Gastrocnemius medialis (tissue), 4 donors: ENCODE results near the gene PSMA4. TPM values are rescaled to one million over a fixed set of nuclear protein-coding genes. Genes with fewer than 3 reads are reported as not detected.
"Not testable (repeated sequence)": the region's sequence is repeated elsewhere in the genome, so short reads cannot be mapped to it uniquely, and the experiment has no call there.

Experiments
- ATAC-seq, 2 donors: fragments of 150-250 bp; one replicate each; pipeline ENCODE4 v1.9.1; 2016
- DNase-seq, 2 donors: peaks; one replicate each; pipeline ENCODE4 v3.0.0-alpha.2; 2019
- H3K27ac ChIP-seq, 4 donors: fragments of 200-600 bp; sonication (generic); 1 replicate in 1 of 4; 2 replicates in 3 of 4; pipeline ENCODE4 v1.5.1; 2016 to 2018; ENCODE audit warnings: mild to moderate bottlenecking in 2 of 4, moderate library complexity in 1 of 4
- H3K27me3 ChIP-seq, 3 donors: fragments of 200-600 bp; sonication (generic) in 2 of 3; 1 replicate in 1 of 3; 2 replicates in 2 of 3; pipeline versions ENCODE4 v1.5.1 to v1.6.0; 2016 to 2019; ENCODE audit warnings: mild to moderate bottlenecking in 1 of 3, moderate library complexity in 1 of 3
- H3K36me3 ChIP-seq, 2 donors: fragments of 200-600 bp; sonication (generic) in 1 of 2; one replicate each; pipeline ENCODE4 v1.5.1; 2017 to 2018
- H3K4me1 ChIP-seq, 2 donors: fragments of 200-600 bp; sonication (generic) in 1 of 2; one replicate each; pipeline ENCODE4 v1.5.1; 2016 to 2017; ENCODE audit warnings: mild to moderate bottlenecking in 2 of 2
- H3K4me3 ChIP-seq, 4 donors: fragments of 200-600 bp; sonication (generic) in 3 of 4; 1 replicate in 1 of 4; 2 replicates in 3 of 4; pipeline ENCODE4 v1.5.1; 2016 to 2019; ENCODE audit warnings: mild to moderate bottlenecking in 2 of 4
- H3K9me3 ChIP-seq, 3 donors: fragments of 200-600 bp; sonication (generic) in 2 of 3; 1 replicate in 1 of 3; 2 replicates in 2 of 3; pipeline ENCODE4 v1.5.1; 2016 to 2019
- POLR2A ChIP-seq, 2 donors: fragments of 450-650 bp; IDR thresholded peaks; one replicate each; pipeline ENCODE4 v1.6.1; 2017; ENCODE audit warnings: antibody characterized with exemption in 2 of 2, mild to moderate bottlenecking in 2 of 2, moderate library complexity in 2 of 2
- in situ Hi-C, 4 donors: fragments of 200-750 bp; cut with MboI; loops; one replicate each; pipeline versions ENCODE4 v1.15.0 to v1.8.0; 2017; ENCODE audit warnings: low sequenced_read_pairs in 4 of 4
- intact Hi-C: fragments of 100-400 bp; cut with DNase I; formaldehyde crosslinking; loops from one replicate; pipeline ENCODE4 v1.15.1; 2023; ENCODE audit warnings: low total_unique reads
- total RNA-seq, 4 donors: library from RNA; depleted of rRNA; stranded (reverse); fragments of >200 nt; gene quantifications; one replicate each; pipeline versions ENCODE4 v1.1.0 to v1.2.3, GENCODE V29; 2016
- TF ChIP-seq, protein P1 (sequence below), 5 experiments: fragments of 450-650 bp in 3 of 5; fragments of 200-600 bp in 2 of 5; sonication (generic) in 2 of 5; IDR thresholded peaks in 4 of 5; conservative IDR thresholded peaks in 1 of 5; 1 replicate in 4 of 5; 2 replicates in 1 of 5; pipeline ENCODE4 v1.5.1; 2016 to 2019; ENCODE audit warnings: antibody characterized with exemption in 5 of 5, mild to moderate bottlenecking in 3 of 5, moderate library complexity in 3 of 5

Gene PSMA4
- total RNA-seq, 4 donors from 2014 or later = 176 to 243 (median 212) TPM

DNA sequence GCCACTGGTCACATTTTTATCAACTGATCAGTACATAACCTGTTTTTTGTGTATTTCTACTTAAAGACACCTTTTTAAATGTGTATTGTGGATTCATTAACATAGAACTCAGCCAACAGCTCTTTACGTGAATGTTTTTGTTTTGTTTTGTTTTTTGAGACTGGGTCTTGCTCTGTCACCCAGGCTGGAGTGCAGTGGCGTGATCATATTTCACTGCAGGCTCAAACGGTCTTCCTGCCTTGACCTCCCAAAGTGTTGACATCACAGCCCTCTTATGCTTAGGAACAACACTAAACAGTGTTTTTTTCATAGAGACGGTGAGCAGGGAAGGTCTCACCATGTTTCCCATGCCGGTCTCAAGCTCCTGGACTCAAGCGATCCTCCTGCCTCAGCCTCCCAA is 9.9 kb downstream of the PSMA4 start:
- ATAC-seq = no peak
- Histone ChIP-seq H3K4me1 (no peaks in the 10 kb centered on the region), H3K27me3 (no peaks in the 10 kb centered on the region), H3K4me3 (no peak overlapping the region), H3K9me3 (no peaks in the 10 kb centered on the region), H3K27ac (no peak overlapping the region), H3K36me3 (peaks cover 8 to 59% of the 10 kb centered on the region in 2 donors)
- DNase-seq = no peak
- in situ Hi-C loops = no loop called here
- TF ChIP-seq POLR2A (IDR thresholded peaks at IDR 0.05) = no peak
- TF ChIP-seq, protein P1, sequence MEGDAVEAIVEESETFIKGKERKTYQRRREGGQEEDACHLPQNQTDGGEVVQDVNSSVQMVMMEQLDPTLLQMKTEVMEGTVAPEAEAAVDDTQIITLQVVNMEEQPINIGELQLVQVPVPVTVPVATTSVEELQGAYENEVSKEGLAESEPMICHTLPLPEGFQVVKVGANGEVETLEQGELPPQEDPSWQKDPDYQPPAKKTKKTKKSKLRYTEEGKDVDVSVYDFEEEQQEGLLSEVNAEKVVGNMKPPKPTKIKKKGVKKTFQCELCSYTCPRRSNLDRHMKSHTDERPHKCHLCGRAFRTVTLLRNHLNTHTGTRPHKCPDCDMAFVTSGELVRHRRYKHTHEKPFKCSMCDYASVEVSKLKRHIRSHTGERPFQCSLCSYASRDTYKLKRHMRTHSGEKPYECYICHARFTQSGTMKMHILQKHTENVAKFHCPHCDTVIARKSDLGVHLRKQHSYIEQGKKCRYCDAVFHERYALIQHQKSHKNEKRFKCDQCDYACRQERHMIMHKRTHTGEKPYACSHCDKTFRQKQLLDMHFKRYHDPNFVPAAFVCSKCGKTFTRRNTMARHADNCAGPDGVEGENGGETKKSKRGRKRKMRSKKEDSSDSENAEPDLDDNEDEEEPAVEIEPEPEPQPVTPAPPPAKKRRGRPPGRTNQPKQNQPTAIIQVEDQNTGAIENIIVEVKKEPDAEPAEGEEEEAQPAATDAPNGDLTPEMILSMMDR (IDR thresholded peaks at IDR 0.05 in 4 of 5, conservative IDR thresholded peaks at IDR 0.05 in 1 of 5) = no peak
- intact Hi-C loops = no loop called here

DNA sequence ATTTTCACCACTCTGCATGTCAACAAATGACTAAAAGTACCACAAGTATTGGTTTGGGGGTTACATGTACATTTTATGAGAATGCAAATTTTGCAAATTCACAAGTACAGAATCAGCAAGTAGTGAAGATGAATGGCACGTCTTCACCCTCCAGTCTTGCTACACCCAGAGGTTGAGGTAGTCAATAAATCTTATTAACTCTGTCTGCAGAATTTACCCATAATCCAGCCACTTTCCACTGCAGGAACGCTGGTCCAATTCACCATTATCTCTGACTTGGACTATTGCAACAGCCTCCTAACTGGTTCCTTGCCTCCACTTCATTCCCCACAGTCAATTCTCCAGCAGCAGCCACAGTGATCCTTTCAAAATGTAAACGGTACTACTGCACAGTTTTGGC is 10.6 kb downstream of the PSMA4 start:
- Histone ChIP-seq H3K27me3 (no peaks in the 10 kb centered on the region), H3K36me3 (peaks cover 3 to 53% of the 10 kb centered on the region in 2 donors), H3K4me1 (no peaks in the 10 kb centered on the region), H3K27ac (no peak overlapping the region), H3K9me3 (no peaks in the 10 kb centered on the region), H3K4me3 (no peak overlapping the region)
- in situ Hi-C loops (no loop called here), intact Hi-C loops (no loop called here)
- DNase-seq (no peak), ATAC-seq (no peak)
- no peak for TF ChIP-seq POLR2A (IDR thresholded peaks at IDR 0.05)
- TF ChIP-seq, protein P1 (IDR thresholded peaks at IDR 0.05 in 4 of 5, conservative IDR thresholded peaks at IDR 0.05 in 1 of 5) = no peak

DNA sequence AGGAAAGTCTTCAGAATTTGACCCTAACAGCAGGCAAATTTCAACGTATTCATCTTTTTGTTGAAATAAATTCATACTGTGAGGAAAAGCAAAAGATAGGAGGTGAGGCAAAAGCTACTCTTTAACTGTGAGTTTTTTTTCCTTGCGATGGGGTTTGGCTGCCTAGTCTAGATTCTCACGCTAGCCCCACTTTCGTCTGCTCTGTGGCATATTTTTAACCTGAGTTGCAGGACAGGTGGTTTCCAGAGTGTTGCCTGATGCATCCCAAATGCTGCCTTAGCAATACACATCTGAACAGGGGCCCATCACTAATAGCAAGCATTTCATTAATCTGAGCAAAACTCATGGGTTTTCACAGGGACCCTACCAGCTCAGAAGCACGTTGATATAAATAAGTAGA is 11.7 kb downstream of the PSMA4 start:
- in situ Hi-C loops (no loop called here), intact Hi-C loops (no loop called here)
- Histone ChIP-seq H3K36me3 (peaks cover 3 to 42% of the 10 kb centered on the region in 2 donors), H3K27me3 (no peaks in the 10 kb centered on the region), H3K4me3 (no peak overlapping the region), H3K4me1 (no peaks in the 10 kb centered on the region), H3K27ac (no peak overlapping the region), H3K9me3 (no peaks in the 10 kb centered on the region)
- DNase-seq = no peak
- no peak for TF ChIP-seq POLR2A (IDR thresholded peaks at IDR 0.05)
- TF ChIP-seq, protein P1 (IDR thresholded peaks at IDR 0.05 in 4 of 5, conservative IDR thresholded peaks at IDR 0.05 in 1 of 5) = no peak
- no peak for ATAC-seq

DNA sequence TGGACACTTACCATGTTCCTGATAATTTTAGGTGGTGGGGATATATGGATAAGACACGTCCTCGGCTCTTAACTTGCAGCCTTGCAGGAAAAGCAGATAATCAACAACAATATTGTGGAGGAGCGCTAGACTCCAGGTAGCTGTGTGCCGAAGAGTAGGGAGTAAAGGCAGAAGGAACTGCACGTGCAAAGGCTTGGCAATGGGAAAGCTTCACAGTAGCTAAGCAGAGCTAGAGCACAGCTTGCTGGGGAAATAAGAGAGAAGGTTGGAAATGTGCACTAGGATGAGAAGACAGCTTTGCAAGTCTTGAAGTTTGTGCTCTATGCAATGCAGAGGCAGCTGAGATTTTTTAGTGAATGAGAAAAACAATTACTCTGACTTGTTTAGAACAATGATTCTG is 12.4 kb downstream of the PSMA4 start:
- no peak overlapping the region for H3K4me3 ChIP-seq
- TF ChIP-seq, protein P1 (IDR thresholded peaks at IDR 0.05 in 4 of 5, conservative IDR thresholded peaks at IDR 0.05 in 1 of 5) = no peak
- TF ChIP-seq POLR2A (IDR thresholded peaks at IDR 0.05) = no peak
- intact Hi-C loops (no loop called here), in situ Hi-C loops (no loop called here)
- H3K27me3 ChIP-seq = no peaks in the 10 kb centered on the region
- H3K4me1 ChIP-seq = no peaks in the 10 kb centered on the region
- no peaks in the 10 kb centered on the region for H3K9me3 ChIP-seq
- no peak overlapping the region for H3K27ac ChIP-seq
- DNase-seq (no peak), ATAC-seq (no peak)
- H3K36me3 ChIP-seq = peaks cover 2 to 35% of the 10 kb centered on the region in 2 donors

DNA sequence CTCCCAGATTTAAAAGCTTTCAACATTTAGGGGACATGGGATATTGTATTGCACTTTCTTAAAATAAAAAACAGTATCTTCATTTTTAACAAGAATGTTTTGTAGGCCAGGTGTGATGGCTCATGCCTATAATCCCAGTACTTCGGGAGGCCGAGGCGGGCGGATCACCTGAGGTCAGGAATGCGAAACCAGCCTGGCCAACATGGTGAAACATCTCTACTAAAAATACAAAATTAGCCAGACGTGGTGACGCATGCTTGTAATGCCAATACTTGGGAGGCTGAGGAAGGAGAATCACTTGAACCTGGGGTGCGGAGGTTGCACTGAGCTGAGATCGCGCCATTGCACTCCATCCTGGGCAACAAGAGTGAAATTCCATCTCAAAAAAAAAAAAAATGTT is 20.0 kb downstream of the PSMA4 start:
- DNase-seq, H3K36me3 ChIP-seq, H3K27me3 ChIP-seq, H3K27ac ChIP-seq, intact Hi-C loops, ATAC-seq, in situ Hi-C loops, H3K9me3 ChIP-seq, H3K4me3 ChIP-seq: not testable (repeated sequence)
- H3K4me1 ChIP-seq = peaks cover 9 to 14% of the 10 kb centered on the region in 2 donors
